PC-9 (cell line): ENCODE measurements around the gene SELENOW. TPM values are rescaled to one million over a fixed set of nuclear protein-coding genes. Genes with fewer than 3 reads are reported as not detected.
A peak's percentile ranks its signal among the peaks of the same experiment; 100 is the strongest.
"Not testable (repeated sequence)": the region's sequence is repeated elsewhere in the genome, so short reads cannot be mapped to it uniquely, and the experiment has no call there.

Experiments
- BruUV-seq: library from RNA; stranded (reverse); fragments of 400-500 nt; replicated peaks from 2 replicates; lab custom pipeline; 2021; lab: Mats Ljungman, UMichigan
- CTCF ChIA-PET: fragments of 300-600 bp; sonication (Branson Sonifier 250); formaldehyde crosslinking; loops from one replicate; lab custom pipeline; 2022; ENCODE audit warnings: antibody characterized with exemption; lab: Charles Lee
- POLR2A ChIA-PET: fragments of 300-600 bp; sonication (Branson Sonifier 250); formaldehyde crosslinking; loops from one replicate; lab custom pipeline; 2022; ENCODE audit warnings: antibody characterized with exemption; ENCODE audit not compliant: unreplicated experiment; lab: Charles Lee
- DNase-seq, 2 experiments: peaks; one replicate each; pipeline versions ENCODE4 v3.0.0 to v3.0.0-alpha.2; 2015 to 2022; ENCODE audit warnings: mixed read lengths in 1 of 2
- H2AFZ ChIP-seq: fragments of 200-600 bp; sonication (generic); 2 replicates; pipeline ENCODE4 v1.8.1; 2017; ENCODE audit warnings: antibody characterized with exemption
- H3F3A ChIP-seq: fragments of 200-600 bp; sonication (generic); 2 replicates; pipeline ENCODE4 v1.8.1; 2017; ENCODE audit warnings: antibody characterized with exemption, mild to moderate bottlenecking, low read depth; ENCODE audit not compliant: insufficient read depth
- H3K27ac ChIP-seq: fragments of 200-600 bp; sonication (generic); 2 replicates; pipeline ENCODE4 v1.6.1; 2016; ENCODE audit warnings: mixed run types
- H3K27me3 ChIP-seq: fragments of 200-600 bp; sonication (generic); 2 replicates; pipeline ENCODE4 v1.6.1; 2016; ENCODE audit warnings: low read depth, mixed run types; ENCODE audit not compliant: insufficient read depth
- H3K36me3 ChIP-seq: fragments of 200-600 bp; sonication (generic); 2 replicates; pipeline ENCODE4 v1.6.1; 2016; ENCODE audit warnings: low read depth, mixed run types
- H3K4me1 ChIP-seq: fragments of 200-600 bp; sonication (generic); replicated peaks from 2 replicates; pipeline ENCODE4 v1.6.1; 2016; ENCODE audit warnings: mixed run types; ENCODE audit not compliant: insufficient read depth
- H3K4me2 ChIP-seq: fragments of 200-600 bp; sonication (generic); 2 replicates; pipeline ENCODE4 v1.6.1; 2017; ENCODE audit warnings: mixed run types
- H3K4me3 ChIP-seq: fragments of 200-600 bp; sonication (generic); 2 replicates; pipeline ENCODE4 v1.6.1; 2016; ENCODE audit warnings: mixed run types
- H3K79me2 ChIP-seq: fragments of 200-600 bp; sonication (generic); 2 replicates; pipeline ENCODE4 v1.6.1; 2017; ENCODE audit warnings: low read depth, mixed run types
- H3K9me2 ChIP-seq: fragments of 200-600 bp; sonication (generic); 2 replicates; pipeline ENCODE4 v1.8.1; 2017; ENCODE audit warnings: mild to moderate bottlenecking; ENCODE audit not compliant: insufficient read depth
- H3K9me3 ChIP-seq: fragments of 200-600 bp; sonication (generic); 2 replicates; pipeline ENCODE4 v1.8.1; 2016; ENCODE audit warnings: low read depth; ENCODE audit not compliant: insufficient read depth
- H4K20me1 ChIP-seq: fragments of 200-600 bp; sonication (generic); 2 replicates; pipeline ENCODE4 v1.8.1; 2017; ENCODE audit not compliant: insufficient read depth
- EZH2 ChIP-seq: fragments of 200-600 bp; sonication (generic); IDR thresholded peaks from 2 replicates; pipeline ENCODE4 v1.8.0; 2017; ENCODE audit warnings: antibody characterized with exemption, low read depth
- intact Hi-C: fragments of 100-400 bp; cut with micrococcal nuclease; formaldehyde crosslinking; loops from one replicate; pipeline ENCODE4 v1.10.0; 2022; ENCODE audit not compliant: unreplicated experiment
- total RNA-seq: library from RNA; stranded (reverse); gene quantifications from 2 replicates; pipeline ENCODE4 v1.2.3, GENCODE V29; 2021
- TF ChIP-seq, protein P1 (sequence below): fragments of 200-600 bp; sonication (generic); conservative IDR thresholded peaks from 2 replicates; pipeline ENCODE4 v1.6.1; 2017; ENCODE audit warnings: mixed run types, antibody characterized with exemption, mild to moderate bottlenecking, moderate library complexity

The SELENOW gene
- total RNA-seq, 1 experiment from 2014 or later, result 186 TPM

GRCh38 chr19:47762151-47762550, 16.4 kb upstream of the SELENOW start:
- Histone ChIP-seq H4K20me1 (peaks cover 16% of the 10 kb centered on the region), H3K27me3 (no peaks in the 10 kb centered on the region), H2AFZ (no peak overlapping the region), H3K9me3 (no peaks in the 10 kb centered on the region), H3K4me2 (no peak overlapping the region), H3F3A (peaks cover 63% of the 10 kb centered on the region), H3K9me2 (no peaks in the 10 kb centered on the region), H3K4me1 (no peaks in the 10 kb centered on the region), H3K4me3 (no peak overlapping the region), H3K27ac (no peak overlapping the region), H3K79me2 (no peaks in the 10 kb centered on the region), H3K36me3 (peaks cover 3% of the 10 kb centered on the region; the same call in 1 of the 2 replicates)
- BruUV-seq, result no TSS peak
- CTCF ChIA-PET, result no interaction called here
- POLR2A ChIA-PET, result no interaction called here
- intact Hi-C loops, result no loop called here
- no peak for TF ChIP-seq EZH2
- DNase-seq, result peak in 1 of 2 experiments; percentile 28

DNA sequence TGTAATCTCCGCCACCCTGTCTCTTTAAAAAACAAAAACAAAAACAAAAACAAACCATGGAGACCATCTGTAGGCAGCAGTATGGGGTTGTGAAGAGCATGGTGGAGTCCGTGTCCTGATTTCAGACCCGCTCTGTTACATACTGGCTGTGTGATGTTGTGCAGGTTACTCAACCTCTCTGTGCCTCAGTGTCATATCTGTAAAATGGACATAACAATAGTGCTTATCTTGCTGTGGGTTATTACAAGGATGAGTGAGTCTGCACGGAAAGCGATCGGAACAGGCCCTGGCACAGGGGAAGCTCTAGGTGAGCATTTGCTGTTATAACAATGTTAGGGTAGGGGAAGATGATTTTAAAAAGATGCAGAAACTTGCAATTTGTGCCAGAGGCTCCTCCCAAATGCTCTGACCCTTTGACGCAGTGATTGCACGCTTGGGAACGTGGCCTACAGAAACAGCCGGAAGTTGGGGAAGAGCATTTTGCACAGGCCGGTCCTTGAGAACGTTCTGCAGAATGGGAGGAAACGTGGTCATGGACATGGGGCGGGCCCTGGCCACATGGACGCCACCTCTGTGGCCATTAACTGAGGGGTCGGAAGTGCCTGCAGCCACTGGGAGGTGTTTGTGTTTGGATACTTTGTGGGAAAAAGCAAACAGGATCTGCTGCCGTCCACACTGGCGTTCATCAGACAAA, 15.7 kb upstream of the SELENOW start:
- BruUV-seq, result TSS peak; percentile 1
- H3K36me3 ChIP-seq, result peaks cover 3% of the 10 kb centered on the region; the same call in 1 of the 2 replicates
- POLR2A ChIA-PET, result no interaction called here

DNA sequence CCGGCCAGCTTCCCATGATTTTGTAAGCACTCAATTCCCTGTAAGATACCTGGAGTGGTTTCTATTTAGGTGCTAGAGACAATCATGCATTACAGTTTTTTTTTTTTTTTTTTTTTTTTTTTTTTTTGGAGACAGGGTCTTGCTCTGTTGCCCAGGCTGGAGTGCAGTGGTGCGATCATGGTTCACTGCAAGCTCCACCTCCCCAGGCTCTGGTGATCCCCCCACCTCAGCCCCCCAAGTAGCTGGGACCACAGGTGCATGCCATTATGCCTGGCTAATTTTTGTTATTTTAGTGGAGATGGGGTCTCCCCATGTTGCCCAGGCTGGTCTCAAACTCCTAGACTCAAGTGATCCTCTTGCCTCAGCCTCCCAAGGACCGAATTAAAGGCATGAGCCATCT, 13.8 kb upstream of the SELENOW start:
- H4K20me1 ChIP-seq, H3K79me2 ChIP-seq, H3K4me3 ChIP-seq, POLR2A ChIA-PET, intact Hi-C loops, H3K9me3 ChIP-seq, H3K27ac ChIP-seq, DNase-seq, H3K36me3 ChIP-seq, H3K9me2 ChIP-seq, H3K27me3 ChIP-seq, H2AFZ ChIP-seq, H3K4me1 ChIP-seq, H3K4me2 ChIP-seq, CTCF ChIA-PET, BruUV-seq: not testable (repeated sequence)
- H3F3A ChIP-seq, result peaks cover 53% of the 10 kb centered on the region

More for the DNA sequence above, 15.7 kb upstream of the SELENOW start:
- Histone ChIP-seq H4K20me1 (peaks cover 16% of the 10 kb centered on the region), H3K27ac (no peak overlapping the region), H3F3A (peaks cover 63% of the 10 kb centered on the region), H3K4me1 (no peaks in the 10 kb centered on the region), H3K79me2 (no peaks in the 10 kb centered on the region), H3K9me2 (no peaks in the 10 kb centered on the region), H2AFZ (no peak overlapping the region), H3K4me3 (no peak overlapping the region), H3K9me3 (no peaks in the 10 kb centered on the region), H3K27me3 (no peaks in the 10 kb centered on the region), H3K4me2 (no peak overlapping the region)
- CTCF ChIA-PET, result no interaction called here
- TF ChIP-seq EZH2, result no peak
- TF ChIP-seq, protein P1, sequence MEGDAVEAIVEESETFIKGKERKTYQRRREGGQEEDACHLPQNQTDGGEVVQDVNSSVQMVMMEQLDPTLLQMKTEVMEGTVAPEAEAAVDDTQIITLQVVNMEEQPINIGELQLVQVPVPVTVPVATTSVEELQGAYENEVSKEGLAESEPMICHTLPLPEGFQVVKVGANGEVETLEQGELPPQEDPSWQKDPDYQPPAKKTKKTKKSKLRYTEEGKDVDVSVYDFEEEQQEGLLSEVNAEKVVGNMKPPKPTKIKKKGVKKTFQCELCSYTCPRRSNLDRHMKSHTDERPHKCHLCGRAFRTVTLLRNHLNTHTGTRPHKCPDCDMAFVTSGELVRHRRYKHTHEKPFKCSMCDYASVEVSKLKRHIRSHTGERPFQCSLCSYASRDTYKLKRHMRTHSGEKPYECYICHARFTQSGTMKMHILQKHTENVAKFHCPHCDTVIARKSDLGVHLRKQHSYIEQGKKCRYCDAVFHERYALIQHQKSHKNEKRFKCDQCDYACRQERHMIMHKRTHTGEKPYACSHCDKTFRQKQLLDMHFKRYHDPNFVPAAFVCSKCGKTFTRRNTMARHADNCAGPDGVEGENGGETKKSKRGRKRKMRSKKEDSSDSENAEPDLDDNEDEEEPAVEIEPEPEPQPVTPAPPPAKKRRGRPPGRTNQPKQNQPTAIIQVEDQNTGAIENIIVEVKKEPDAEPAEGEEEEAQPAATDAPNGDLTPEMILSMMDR, result no peak
- DNase-seq, result peak in 1 of 2 experiments; percentile 33
- intact Hi-C loops, result no loop called here

DNA sequence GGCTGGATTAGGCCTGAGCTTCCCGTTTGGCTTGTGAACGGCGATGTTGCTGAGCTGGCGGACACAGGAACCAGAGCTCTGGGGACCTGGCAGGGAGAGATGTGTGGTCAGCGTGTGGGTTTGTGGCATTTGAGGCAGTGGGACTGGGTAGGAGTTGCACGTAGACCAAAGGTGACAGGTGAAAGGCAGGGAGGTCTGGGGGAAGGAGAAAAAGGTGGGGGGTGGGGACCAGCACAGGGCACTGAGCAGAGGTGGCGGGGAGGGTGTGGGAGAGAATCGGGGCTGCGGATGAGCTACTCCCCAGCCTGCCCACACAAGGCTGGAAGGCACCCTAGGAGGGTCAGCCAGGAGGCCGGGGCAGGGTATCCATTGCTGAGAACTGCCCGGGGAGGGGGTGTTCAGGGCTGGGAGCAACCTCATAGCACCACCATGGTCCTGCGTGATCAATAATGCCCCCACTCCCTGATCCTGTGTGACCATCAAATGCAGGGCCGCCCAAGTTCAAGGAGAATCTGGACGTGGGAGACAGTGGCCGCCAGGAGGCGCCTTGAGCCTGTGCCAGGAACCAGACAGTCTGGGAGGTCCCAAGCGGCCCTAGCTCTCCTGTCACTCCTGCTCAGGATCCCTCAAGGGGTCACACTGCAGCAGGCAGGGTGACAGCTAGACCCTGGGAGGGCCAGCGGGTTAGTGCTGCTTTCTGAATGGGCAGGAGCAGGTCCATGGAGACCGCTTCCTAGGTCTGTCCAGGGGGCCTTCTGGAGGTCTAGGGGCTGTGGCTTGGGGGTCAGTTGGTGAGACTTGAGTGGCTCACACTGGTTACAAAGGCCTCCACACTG, 12.8 kb upstream of the SELENOW start:
- ChIA-PET POLR2A (no interaction called here), CTCF (interaction anchor here (0.7 kb wide), 2 partner anchors 98 to 180 kb away, joined by 3 read pairs; no protein-coding TSS in a partner anchor)
- intact Hi-C loops, result loop anchor here (1.0 kb wide), 1 partner anchor 98 kb away; no protein-coding TSS in a partner anchor
- peak in 1 of 2 experiments; percentile 51 for DNase-seq
- no TSS peak for BruUV-seq
- TF ChIP-seq, protein P1, result peak; percentile 91
- TF ChIP-seq EZH2, result no peak
- H3K27me3 ChIP-seq, result no peaks in the 10 kb centered on the region
- H3K79me2 ChIP-seq, result no peaks in the 10 kb centered on the region
- H3K4me2 ChIP-seq, result no peak overlapping the region
- H3K9me3 ChIP-seq, result no peaks in the 10 kb centered on the region
- peaks cover 45% of the 10 kb centered on the region for H3F3A ChIP-seq
- no peak overlapping the region for H3K27ac ChIP-seq
- H2AFZ ChIP-seq, result no peak overlapping the region
- no peaks in the 10 kb centered on the region for H3K4me1 ChIP-seq
- H3K4me3 ChIP-seq, result no peak overlapping the region
- H3K36me3 ChIP-seq, result no peaks in the 10 kb centered on the region
- 0 out of 2 replicates have a peak, but pooled peaks cover 3% of the 10 kb centered on the region for H4K20me1 ChIP-seq
- H3K9me2 ChIP-seq, result no peaks in the 10 kb centered on the region
